K562 (cell line): ENCODE data around the gene KIF20B.

Experiments used
- FIP1L1 ChIP-seq: fragments of 200-400 bp; formaldehyde crosslinking; IDR thresholded peaks from 2 replicates; pipeline ENCODE4 v1.6.1; 2018; ENCODE audit warnings: mild to moderate bottlenecking, low read depth, low read length; ENCODE audit not compliant: poor library complexity, severe bottlenecking
- GMEB1 ChIP-seq: fragments of 250-450 bp; sonication (Bioruptor Pico); IDR thresholded peaks from 2 replicates; pipeline ENCODE4 v1.4.0; 2020; ENCODE audit warnings: mild to moderate bottlenecking
- MAZ ChIP-seq, 2 experiments: fragments of 450-650 bp in 1 of 2; sonication (generic) in 1 of 2; formaldehyde crosslinking; IDR thresholded peaks in 1 of 2; conservative IDR thresholded peaks in 1 of 2; 2 replicates each; pipeline versions ENCODE4 v1.4.0 to v1.5.0; 2020; ENCODE audit warnings: mild to moderate bottlenecking in 1 of 2, missing genetic modification reagents in 1 of 2
- PHF20 ChIP-seq: fragments of 450-650 bp; IDR thresholded peaks from 2 replicates; pipeline ENCODE4 v1.6.1; 2018; ENCODE audit not compliant: partially characterized antibody
- POLR2A ChIP-seq: fragments of 450-650 bp; conservative IDR thresholded peaks from 2 replicates; pipeline ENCODE4 v1.6.1; 2016
- SP2 ChIP-seq: IDR thresholded peaks from 2 replicates; pipeline ENCODE4 v1.6.1; 2011; ENCODE audit warnings: mild to moderate bottlenecking, low read depth, low read length, moderate library complexity; ENCODE audit not compliant: poor library complexity, severe bottlenecking; ENCODE audit errors: extremely low read depth
- ZNF274 ChIP-seq: IDR thresholded peaks from 2 replicates; pipeline ENCODE4 v1.6.1; 2011; ENCODE audit warnings: low read depth, mild to moderate bottlenecking, low read length, moderate library complexity, borderline replicate concordance

GRCh38 chr10:89793649-89794254, 92.4 kb downstream of the KIF20B start:
- no peak for TF ChIP-seq MAZ (CRISPR knock-in tag; conservative IDR thresholded peaks at IDR 0.05 in 1 of 2, IDR thresholded peaks at IDR 0.05 in 1 of 2)
- no peak for TF ChIP-seq ZNF274
- no peak for TF ChIP-seq GMEB1 (CRISPR knock-in tag)
- TF ChIP-seq PHF20: no peak
- TF ChIP-seq POLR2A: no peak
- no peak for TF ChIP-seq FIP1L1
- TF ChIP-seq SP2: no peak
